ENCODE measurements around the gene GPR6. TPM values are rescaled to one million over a fixed set of nuclear protein-coding genes. Genes with fewer than 3 reads are reported as not detected.

GPR6 gene
- total and polyA plus RNA-seq, 2 donors (not counting 1 experiment from before 2014, with no cell fraction given) = not detected

GRCh38 chr6:109964949-109965348 is 13.2 kb upstream of the GPR6 start:
- H3K4me2 ChIP-seq (ENCODE audit: extremely low read depth, insufficient read depth, low read length) = no peak overlapping the region
- H3K27me3 ChIP-seq (ENCODE audit: control insufficient read depth, insufficient read depth, low read length) = no peaks in the 10 kb centered on the region
- H3K79me2 ChIP-seq (ENCODE audit: control insufficient read depth, insufficient read depth, low read length) = no peaks in the 10 kb centered on the region
- H3K4me1 ChIP-seq (ENCODE audit: control insufficient read depth, extremely low read depth, insufficient read depth, low read length) = no peaks in the 10 kb centered on the region
- no peak overlapping the region for H3K27ac ChIP-seq (ENCODE audit: insufficient read depth, low read length)
- no peak for TF ChIP-seq EZH2 (IDR thresholded peaks at IDR 0.05; ENCODE audit: low read length, missing control alignments)
- no peak for TF ChIP-seq CTCF (conservative IDR thresholded peaks at IDR 0.05 in 1 of 2, IDR thresholded peaks at IDR 0.05 in 1 of 2; ENCODE audit: low read depth in 1 of 2, low read length in 2 of 2)
- no peak overlapping the region for H3K9ac ChIP-seq (ENCODE audit: insufficient read depth, low read length)
- H2AFZ ChIP-seq (ENCODE audit: low read length) = no peak overlapping the region
- no peaks in the 10 kb centered on the region for H4K20me1 ChIP-seq (ENCODE audit: control insufficient read depth, extremely low read depth, insufficient read depth, low read length)
- no peaks in the 10 kb centered on the region for H3K36me3 ChIP-seq (ENCODE audit: control insufficient read depth, insufficient read depth, low read length)
- H3K4me3 ChIP-seq (replicated peaks in 1 of 4; ENCODE audit: control extremely low read depth in 1 of 4, insufficient read depth in 1 of 4, low read depth in 3 of 4, low read length in 4 of 4) = no peak overlapping the region
- no peak for DNase-seq (ENCODE audit: low read depth in 2 of 2)
- H3K9me3 ChIP-seq (ENCODE audit: control insufficient read depth, insufficient read depth, low read depth, low read length) = no peaks in the 10 kb centered on the region

GRCh38 chr6:109966299-109966698 is 11.8 kb upstream of the GPR6 start:
- no peak overlapping the region for H3K27ac ChIP-seq (ENCODE audit: insufficient read depth, low read length)
- no peaks in the 10 kb centered on the region for H4K20me1 ChIP-seq (ENCODE audit: control insufficient read depth, extremely low read depth, insufficient read depth, low read length)
- DNase-seq (ENCODE audit: low read depth in 2 of 2) = no peak
- H3K27me3 ChIP-seq (ENCODE audit: control insufficient read depth, insufficient read depth, low read length) = no peaks in the 10 kb centered on the region
- H2AFZ ChIP-seq (ENCODE audit: low read length) = no peak overlapping the region
- H3K4me2 ChIP-seq (ENCODE audit: extremely low read depth, insufficient read depth, low read length) = no peak overlapping the region
- H3K4me1 ChIP-seq (ENCODE audit: control insufficient read depth, extremely low read depth, insufficient read depth, low read length) = no peaks in the 10 kb centered on the region
- H3K9me3 ChIP-seq (ENCODE audit: control insufficient read depth, insufficient read depth, low read depth, low read length) = no peaks in the 10 kb centered on the region
- H3K79me2 ChIP-seq (ENCODE audit: control insufficient read depth, insufficient read depth, low read length) = no peaks in the 10 kb centered on the region
- no peak overlapping the region for H3K4me3 ChIP-seq (replicated peaks in 1 of 4; ENCODE audit: control extremely low read depth in 1 of 4, insufficient read depth in 1 of 4, low read depth in 3 of 4, low read length in 4 of 4)
- no peak for TF ChIP-seq CTCF (conservative IDR thresholded peaks at IDR 0.05 in 1 of 2, IDR thresholded peaks at IDR 0.05 in 1 of 2; ENCODE audit: low read depth in 1 of 2, low read length in 2 of 2)
- TF ChIP-seq EZH2 (IDR thresholded peaks at IDR 0.05; ENCODE audit: low read length, missing control alignments) = no peak
- H3K36me3 ChIP-seq (ENCODE audit: control insufficient read depth, insufficient read depth, low read length) = no peaks in the 10 kb centered on the region
- no peak overlapping the region for H3K9ac ChIP-seq (ENCODE audit: insufficient read depth, low read length)

GRCh38 chr6:109977791-109978173 is 329 bp upstream of the GPR6 start:
- Histone ChIP-seq H2AFZ (ENCODE audit: low read length) (no peak overlapping the region), H3K9ac (ENCODE audit: insufficient read depth, low read length) (no peak overlapping the region), H3K4me3 (replicated peaks in 1 of 4; ENCODE audit: control extremely low read depth in 1 of 4, insufficient read depth in 1 of 4, low read depth in 3 of 4, low read length in 4 of 4) (no peak overlapping the region), H3K27me3 (ENCODE audit: control insufficient read depth, insufficient read depth, low read length) (peaks cover 3% of the 10 kb centered on the region), H3K36me3 (ENCODE audit: control insufficient read depth, insufficient read depth, low read length) (no peaks in the 10 kb centered on the region), H4K20me1 (ENCODE audit: control insufficient read depth, extremely low read depth, insufficient read depth, low read length) (no peaks in the 10 kb centered on the region), H3K4me2 (ENCODE audit: extremely low read depth, insufficient read depth, low read length) (no peak overlapping the region), H3K27ac (ENCODE audit: insufficient read depth, low read length) (no peak overlapping the region), H3K4me1 (ENCODE audit: control insufficient read depth, extremely low read depth, insufficient read depth, low read length) (no peaks in the 10 kb centered on the region), H3K9me3 (ENCODE audit: control insufficient read depth, insufficient read depth, low read depth, low read length) (no peaks in the 10 kb centered on the region), H3K79me2 (ENCODE audit: control insufficient read depth, insufficient read depth, low read length) (no peaks in the 10 kb centered on the region)
- TF ChIP-seq CTCF (conservative IDR thresholded peaks at IDR 0.05 in 1 of 2, IDR thresholded peaks at IDR 0.05 in 1 of 2; ENCODE audit: low read depth in 1 of 2, low read length in 2 of 2) (no peak), EZH2 (IDR thresholded peaks at IDR 0.05; ENCODE audit: low read length, missing control alignments) (no peak)
- no peak for DNase-seq (ENCODE audit: low read depth in 2 of 2)
